Thoracic aorta (tissue), 2 donors: ENCODE results near the gene PCDH17. TPM values are rescaled to one million over a fixed set of nuclear protein-coding genes. Genes with fewer than 3 reads are reported as not detected.
A peak's percentile ranks its signal among the peaks of the same experiment; 100 is the strongest.

ENCODE experiments used
- ATAC-seq: fragments of 150-250 bp; one replicate; pipeline ENCODE4 v1.8.0; 2017; ENCODE audit warnings: low read depth; ENCODE audit not compliant: insufficient number of reproducible peaks, low FRiP score
- DNase-seq: peaks from one replicate; pipeline ENCODE4 v3.0.0-alpha.2; 2020; ENCODE audit warnings: low spot score
- H3K27ac ChIP-seq, 2 donors: fragments of 200-600 bp; sonication (generic); 1 replicate in 1 of 2; 2 replicates in 1 of 2; pipeline ENCODE4 v1.5.1; 2016; ENCODE audit warnings: mild to moderate bottlenecking in 2 of 2, moderate library complexity in 2 of 2
- H3K27me3 ChIP-seq: fragments of 200-600 bp; sonication (generic); replicated peaks from 2 replicates; pipeline ENCODE4 v1.6.0; 2016; ENCODE audit warnings: mild to moderate bottlenecking; ENCODE audit not compliant: insufficient read depth
- H3K36me3 ChIP-seq: fragments of 200-600 bp; sonication (generic); one replicate; pipeline ENCODE4 v1.5.1; 2016
- H3K4me1 ChIP-seq, 2 donors: fragments of 200-600 bp; sonication (generic); 1 replicate in 1 of 2; 2 replicates in 1 of 2; pipeline versions ENCODE4 v1.5.1 to v1.6.0; 2016; ENCODE audit warnings: low read depth in 2 of 2, mild to moderate bottlenecking in 1 of 2; ENCODE audit not compliant: control insufficient read depth in 1 of 2
- H3K4me3 ChIP-seq: fragments of 200-600 bp; sonication (generic); 2 replicates; pipeline ENCODE4 v1.5.1; 2016; ENCODE audit warnings: mild to moderate bottlenecking
- H3K9me3 ChIP-seq: fragments of 200-600 bp; sonication (generic); 2 replicates; pipeline ENCODE4 v1.5.1; 2016
- total RNA-seq, 2 donors: library from RNA; depleted of rRNA; stranded (reverse); fragments of >200 nt; gene quantifications; one replicate each; pipeline versions ENCODE4 v1.1.0 to v1.2.3, GENCODE V29; 2016
- TF ChIP-seq, protein P1 (sequence below): fragments of 200-600 bp; sonication (generic); IDR thresholded peaks from one replicate; pipeline ENCODE4 v1.5.1; 2019; ENCODE audit warnings: antibody characterized with exemption

PCDH17 gene
- total RNA-seq, 2 donors from 2014 or later: 4.1 to 12.3 TPM

DNA sequence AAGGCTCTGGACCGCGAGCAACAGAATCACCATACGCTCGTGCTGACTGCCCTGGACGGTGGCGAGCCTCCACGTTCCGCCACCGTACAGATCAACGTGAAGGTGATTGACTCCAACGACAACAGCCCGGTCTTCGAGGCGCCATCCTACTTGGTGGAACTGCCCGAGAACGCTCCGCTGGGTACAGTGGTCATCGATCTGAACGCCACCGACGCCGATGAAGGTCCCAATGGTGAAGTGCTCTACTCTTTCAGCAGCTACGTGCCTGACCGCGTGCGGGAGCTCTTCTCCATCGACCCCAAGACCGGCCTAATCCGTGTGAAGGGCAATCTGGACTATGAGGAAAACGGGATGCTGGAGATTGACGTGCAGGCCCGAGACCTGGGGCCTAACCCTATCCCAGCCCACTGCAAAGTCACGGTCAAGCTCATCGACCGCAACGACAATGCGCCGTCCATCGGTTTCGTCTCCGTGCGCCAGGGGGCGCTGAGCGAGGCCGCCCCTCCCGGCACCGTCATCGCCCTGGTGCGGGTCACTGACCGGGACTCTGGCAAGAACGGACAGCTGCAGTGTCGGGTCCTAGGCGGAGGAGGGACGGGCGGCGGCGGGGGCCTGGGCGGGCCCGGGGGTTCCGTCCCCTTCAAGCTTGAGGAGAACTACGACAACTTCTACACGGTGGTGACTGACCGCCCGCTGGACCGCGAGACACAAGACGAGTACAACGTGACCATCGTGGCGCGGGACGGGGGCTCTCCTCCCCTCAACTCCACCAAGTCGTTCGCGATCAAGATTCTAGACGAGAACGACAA is 1.8 kb downstream of the PCDH17 start:
- Histone ChIP-seq H3K4me3 (peak overlapping the region; percentile 73), H3K9me3 (no peaks in the 10 kb centered on the region), H3K27ac (no peak overlapping the region), H3K27me3 (peaks cover 6% of the 10 kb centered on the region), H3K36me3 (no peaks in the 10 kb centered on the region), H3K4me1 (peaks cover 14 to 29% of the 10 kb centered on the region in 2 donors)
- TF ChIP-seq, protein P1, sequence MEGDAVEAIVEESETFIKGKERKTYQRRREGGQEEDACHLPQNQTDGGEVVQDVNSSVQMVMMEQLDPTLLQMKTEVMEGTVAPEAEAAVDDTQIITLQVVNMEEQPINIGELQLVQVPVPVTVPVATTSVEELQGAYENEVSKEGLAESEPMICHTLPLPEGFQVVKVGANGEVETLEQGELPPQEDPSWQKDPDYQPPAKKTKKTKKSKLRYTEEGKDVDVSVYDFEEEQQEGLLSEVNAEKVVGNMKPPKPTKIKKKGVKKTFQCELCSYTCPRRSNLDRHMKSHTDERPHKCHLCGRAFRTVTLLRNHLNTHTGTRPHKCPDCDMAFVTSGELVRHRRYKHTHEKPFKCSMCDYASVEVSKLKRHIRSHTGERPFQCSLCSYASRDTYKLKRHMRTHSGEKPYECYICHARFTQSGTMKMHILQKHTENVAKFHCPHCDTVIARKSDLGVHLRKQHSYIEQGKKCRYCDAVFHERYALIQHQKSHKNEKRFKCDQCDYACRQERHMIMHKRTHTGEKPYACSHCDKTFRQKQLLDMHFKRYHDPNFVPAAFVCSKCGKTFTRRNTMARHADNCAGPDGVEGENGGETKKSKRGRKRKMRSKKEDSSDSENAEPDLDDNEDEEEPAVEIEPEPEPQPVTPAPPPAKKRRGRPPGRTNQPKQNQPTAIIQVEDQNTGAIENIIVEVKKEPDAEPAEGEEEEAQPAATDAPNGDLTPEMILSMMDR: no peak
- ATAC-seq: no peak
- DNase-seq: no peak

DNA sequence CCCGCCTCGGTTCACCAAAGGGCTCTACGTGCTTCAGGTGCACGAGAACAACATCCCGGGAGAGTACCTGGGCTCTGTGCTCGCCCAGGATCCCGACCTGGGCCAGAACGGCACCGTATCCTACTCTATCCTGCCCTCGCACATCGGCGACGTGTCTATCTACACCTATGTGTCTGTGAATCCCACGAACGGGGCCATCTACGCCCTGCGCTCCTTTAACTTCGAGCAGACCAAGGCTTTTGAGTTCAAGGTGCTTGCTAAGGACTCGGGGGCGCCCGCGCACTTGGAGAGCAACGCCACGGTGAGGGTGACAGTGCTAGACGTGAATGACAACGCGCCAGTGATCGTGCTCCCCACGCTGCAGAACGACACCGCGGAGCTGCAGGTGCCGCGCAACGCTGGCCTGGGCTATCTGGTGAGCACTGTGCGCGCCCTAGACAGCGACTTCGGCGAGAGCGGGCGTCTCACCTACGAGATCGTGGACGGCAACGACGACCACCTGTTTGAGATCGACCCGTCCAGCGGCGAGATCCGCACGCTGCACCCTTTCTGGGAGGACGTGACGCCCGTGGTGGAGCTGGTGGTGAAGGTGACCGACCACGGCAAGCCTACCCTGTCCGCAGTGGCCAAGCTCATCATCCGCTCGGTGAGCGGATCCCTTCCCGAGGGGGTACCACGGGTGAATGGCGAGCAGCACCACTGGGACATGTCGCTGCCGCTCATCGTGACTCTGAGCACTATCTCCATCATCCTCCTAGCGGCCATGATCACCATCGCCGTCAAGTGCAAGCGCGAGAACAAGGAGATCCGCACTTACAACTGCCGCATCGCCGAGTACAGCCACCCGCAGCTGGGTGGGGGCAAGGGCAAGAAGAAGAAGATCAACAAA is 2.6 kb downstream of the PCDH17 start:
- peaks cover 6% of the 10 kb centered on the region for H3K27me3 ChIP-seq

DNA sequence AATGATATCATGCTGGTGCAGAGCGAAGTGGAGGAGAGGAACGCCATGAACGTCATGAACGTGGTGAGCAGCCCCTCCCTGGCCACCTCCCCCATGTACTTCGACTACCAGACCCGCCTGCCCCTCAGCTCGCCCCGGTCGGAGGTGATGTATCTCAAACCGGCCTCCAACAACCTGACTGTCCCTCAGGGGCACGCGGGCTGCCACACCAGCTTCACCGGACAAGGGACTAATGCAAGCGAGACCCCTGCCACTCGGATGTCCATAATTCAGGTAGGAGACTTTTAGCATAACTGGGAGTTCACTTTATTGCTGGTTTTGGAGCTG is 3.3 kb downstream of the PCDH17 start:
- no peak for DNase-seq
- Histone ChIP-seq H3K4me3 (peak overlapping the region; percentile 73), H3K36me3 (no peaks in the 10 kb centered on the region), H3K27ac (no peak overlapping the region), H3K9me3 (no peaks in the 10 kb centered on the region), H3K27me3 (peaks cover 6% of the 10 kb centered on the region), H3K4me1 (peaks cover 8 to 22% of the 10 kb centered on the region in 2 donors)
- TF ChIP-seq, protein P1: no peak
- ATAC-seq: no peak

More for the DNA sequence above, 2.6 kb downstream of the PCDH17 start:
- TF ChIP-seq, protein P1: no peak
- DNase-seq (no peak), ATAC-seq (no peak)
- Histone ChIP-seq H3K27ac (no peak overlapping the region), H3K36me3 (no peaks in the 10 kb centered on the region), H3K4me1 (peaks cover 13 to 28% of the 10 kb centered on the region in 2 donors), H3K4me3 (peak overlapping the region; percentile 73), H3K9me3 (no peaks in the 10 kb centered on the region)

DNA sequence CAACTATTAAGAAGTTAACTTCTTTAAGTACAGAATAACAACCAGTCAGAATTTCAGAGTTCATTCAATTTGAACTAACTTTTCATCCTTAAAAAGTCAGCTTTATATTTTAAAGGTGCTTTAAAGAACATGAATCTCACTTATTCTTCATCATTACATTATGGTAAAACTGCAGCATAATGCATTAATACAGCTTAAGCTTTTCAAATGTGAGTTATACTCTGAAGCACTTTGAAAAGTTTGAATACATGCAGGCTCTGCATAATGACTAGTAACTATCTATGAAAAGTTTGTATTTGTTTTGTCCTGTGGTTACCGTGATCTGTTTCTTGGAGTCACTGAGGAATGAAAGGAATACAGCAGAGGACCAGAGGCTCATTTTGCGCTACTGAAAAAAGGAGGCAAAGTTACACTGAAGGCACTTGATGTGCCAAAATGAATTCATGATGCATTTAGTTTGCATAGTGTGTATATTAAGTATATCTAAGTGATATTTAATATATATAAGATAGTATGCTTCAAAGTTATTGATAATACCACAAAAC is 4.1 kb downstream of the PCDH17 start:
- DNase-seq: no peak
- Histone ChIP-seq H3K4me1 (peaks cover under 1 to 14% of the 10 kb centered on the region in 2 donors), H3K9me3 (no peaks in the 10 kb centered on the region), H3K27ac (no peak overlapping the region), H3K27me3 (peaks cover 6% of the 10 kb centered on the region), H3K4me3 (peak overlapping the region; percentile 8), H3K36me3 (no peaks in the 10 kb centered on the region)
- TF ChIP-seq, protein P1: no peak
- ATAC-seq: no peak

DNA sequence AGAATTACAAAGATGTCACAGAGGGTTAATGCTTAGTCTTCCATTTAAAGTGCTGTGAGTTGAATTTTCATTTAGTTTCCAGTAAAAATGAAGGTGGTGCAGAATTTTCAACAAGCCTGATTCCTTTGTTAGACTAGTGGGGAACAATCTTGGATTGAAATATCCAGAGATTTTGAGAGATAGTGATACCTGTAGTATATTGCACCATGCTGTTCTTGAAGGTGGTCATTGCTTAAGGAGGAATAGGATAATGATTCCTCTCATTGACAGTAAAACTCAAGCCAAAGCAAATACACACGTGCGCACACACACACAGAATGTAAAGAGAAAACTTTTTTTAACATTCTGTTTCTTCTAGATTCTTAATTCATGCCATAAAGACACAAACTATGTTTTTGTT is 5.3 kb downstream of the PCDH17 start:
- Histone ChIP-seq H3K4me1 (peaks cover 0 to 8% of the 10 kb centered on the region in 2 donors), H3K9me3 (no peaks in the 10 kb centered on the region), H3K36me3 (no peaks in the 10 kb centered on the region), H3K4me3 (no peak overlapping the region), H3K27me3 (peaks cover 6% of the 10 kb centered on the region), H3K27ac (no peak overlapping the region)
- ATAC-seq: no peak
- TF ChIP-seq, protein P1: no peak
- DNase-seq: no peak
